H7 (cell line): ENCODE measurements around the gene NR5A1. TPM values are rescaled to one million over a fixed set of nuclear protein-coding genes. Genes with fewer than 3 reads are reported as not detected.

Source experiments
- DNase-seq: peaks from one replicate; pipeline ENCODE4 v3.0.0; 2012
- H3K27me3 ChIP-seq: 2 replicates; pipeline ENCODE4 v1.6.0; 2011; ENCODE audit warnings: mild to moderate bottlenecking, low read length; ENCODE audit not compliant: control insufficient read depth, insufficient read depth
- H3K36me3 ChIP-seq: replicated peaks from 2 replicates; pipeline ENCODE4 v1.5.1; 2011; ENCODE audit warnings: low read length; ENCODE audit not compliant: control insufficient read depth, insufficient read depth
- H3K4me3 ChIP-seq: 2 replicates; pipeline ENCODE4 v1.5.1; 2011; ENCODE audit warnings: low read depth, mild to moderate bottlenecking, control low read depth, low read length, moderate library complexity; ENCODE audit not compliant: insufficient read depth
- total RNA-seq: library from RNA; depleted of rRNA; stranded (reverse); fragments of >200 nt; shearing (Covaris generic); gene quantifications from 2 replicates; pipeline ENCODE4 v1.2.3, GENCODE V29; 2014

Gene NR5A1
- total RNA-seq, 1 experiment from 2014 or later = 0.73 TPM

DNA sequence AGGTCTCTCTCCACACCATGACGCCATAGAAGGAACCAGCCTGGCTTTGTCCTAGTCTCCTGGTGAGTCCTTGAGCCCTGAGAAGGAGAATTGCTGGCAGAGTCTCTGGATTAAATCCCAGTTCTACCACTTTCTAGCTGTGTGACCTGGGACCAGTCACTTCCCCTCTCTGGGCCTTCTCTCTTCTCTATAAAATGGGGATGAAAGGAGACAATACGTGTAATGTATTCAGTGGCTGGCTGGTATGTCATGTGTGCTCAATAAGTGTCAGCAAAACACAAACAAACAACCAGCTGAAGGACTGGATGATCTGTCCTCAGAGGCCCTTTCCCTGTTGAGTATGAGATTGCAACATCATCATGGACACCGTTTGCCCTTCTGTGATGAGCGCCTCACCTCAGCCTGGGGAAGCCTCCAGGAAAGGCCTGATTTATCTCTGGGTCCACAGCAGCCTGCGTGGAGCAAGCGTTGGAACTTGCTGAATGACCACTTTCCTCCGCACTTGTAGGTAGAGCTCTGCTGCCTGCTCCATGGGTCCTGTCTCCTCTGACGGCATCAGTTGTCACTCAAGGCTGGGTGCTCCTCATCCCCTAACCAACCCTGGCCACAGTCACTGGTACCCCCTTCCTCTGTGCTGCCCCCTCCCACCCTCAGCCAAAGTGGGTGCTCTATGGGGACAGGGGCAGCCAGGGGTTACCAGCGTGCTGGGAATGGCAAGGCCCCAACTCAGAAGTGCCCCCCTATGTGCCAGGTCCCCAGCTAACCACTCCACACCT is 3.6 kb upstream of the NR5A1 start:
- DNase-seq = no peak
- H3K27me3 ChIP-seq = peaks cover 7% of the 10 kb centered on the region
- H3K4me3 ChIP-seq = no peak overlapping the region
- H3K36me3 ChIP-seq = no peaks in the 10 kb centered on the region

DNA sequence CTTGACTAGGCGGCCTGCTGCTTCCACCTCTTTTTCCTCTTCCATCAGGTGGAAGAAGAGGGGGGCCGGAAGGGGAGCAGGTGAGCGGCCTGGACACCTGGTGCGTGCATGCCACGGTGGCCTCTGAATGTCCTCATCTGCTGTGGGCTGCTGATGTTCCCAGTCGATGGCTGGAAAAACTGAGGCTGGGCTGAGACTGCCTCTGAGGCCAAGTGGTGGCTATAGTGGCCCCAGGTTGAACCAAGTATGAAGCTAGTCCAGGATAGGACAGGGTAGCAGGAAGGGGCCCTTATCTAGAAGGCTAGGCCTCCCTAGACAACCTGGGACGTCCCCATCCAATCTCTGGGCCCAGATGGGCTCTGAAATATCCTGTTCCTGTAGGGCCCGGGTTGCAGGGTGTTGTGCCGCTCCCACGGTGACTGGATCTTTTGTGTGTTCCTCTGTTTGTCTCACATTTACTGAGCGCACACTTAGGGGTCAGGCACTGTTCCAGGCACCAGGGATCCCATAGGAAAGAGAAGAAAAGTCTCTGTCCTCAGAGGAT is 753 bp upstream of the NR5A1 start:
- peaks cover 34% of the 10 kb centered on the region for H3K27me3 ChIP-seq
- no peak overlapping the region for H3K4me3 ChIP-seq
- H3K36me3 ChIP-seq = no peaks in the 10 kb centered on the region
- DNase-seq = peak; percentile 45

- no peaks in the 10 kb centered on the region for H3K36me3 ChIP-seq
- DNase-seq = peak; percentile 76
- H3K27me3 ChIP-seq = peaks cover 49% of the 10 kb centered on the region
- H3K4me3 ChIP-seq = no peak overlapping the region
These were observed 766 bp downstream of the NR5A1 start for GRCh38 chr9:124506433-124506832.

- H3K36me3 ChIP-seq = no peaks in the 10 kb centered on the region
- H3K27me3 ChIP-seq = peaks cover 52% of the 10 kb centered on the region
- H3K4me3 ChIP-seq = no peak overlapping the region
- DNase-seq = no peak
These were observed 1.3 kb downstream of the NR5A1 start for GRCh38 chr9:124505901-124506346.

GRCh38 chr9:124505006-124505900 is 1.9 kb downstream of the NR5A1 start:
- Histone ChIP-seq H3K4me3 (peak overlapping the region; percentile 32), H3K27me3 (peaks cover 52% of the 10 kb centered on the region), H3K36me3 (no peaks in the 10 kb centered on the region)
- DNase-seq = peak; percentile 87

DNA sequence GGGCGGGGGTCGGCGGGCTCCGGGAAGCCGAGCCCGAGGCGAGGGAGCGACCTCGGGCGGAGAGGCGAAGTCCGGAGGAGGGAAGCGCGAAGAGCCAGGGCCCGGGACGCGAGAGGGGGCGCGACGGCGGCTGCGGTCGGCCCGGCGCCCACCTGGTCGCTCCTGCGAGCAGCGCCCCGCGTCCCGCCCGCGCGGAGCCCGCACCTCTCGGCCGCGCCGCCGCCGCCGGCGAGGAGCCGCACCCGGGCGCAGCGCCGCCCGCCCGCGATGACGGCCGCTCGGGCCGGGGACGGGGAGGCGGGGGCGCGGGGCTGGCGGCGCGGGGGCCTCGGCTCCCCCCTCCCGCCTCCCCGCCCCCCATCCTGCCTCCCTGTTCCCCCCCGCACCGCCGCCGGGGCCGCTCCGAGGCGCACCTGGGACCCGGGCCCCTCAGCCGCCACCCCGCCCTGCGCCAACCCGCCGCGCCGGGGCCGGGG is 2.6 kb downstream of the NR5A1 start:
- H3K36me3 ChIP-seq = no peaks in the 10 kb centered on the region
- DNase-seq = peak; percentile 93
- peak overlapping the region; percentile 37 for H3K4me3 ChIP-seq
- peaks cover 52% of the 10 kb centered on the region for H3K27me3 ChIP-seq

DNA sequence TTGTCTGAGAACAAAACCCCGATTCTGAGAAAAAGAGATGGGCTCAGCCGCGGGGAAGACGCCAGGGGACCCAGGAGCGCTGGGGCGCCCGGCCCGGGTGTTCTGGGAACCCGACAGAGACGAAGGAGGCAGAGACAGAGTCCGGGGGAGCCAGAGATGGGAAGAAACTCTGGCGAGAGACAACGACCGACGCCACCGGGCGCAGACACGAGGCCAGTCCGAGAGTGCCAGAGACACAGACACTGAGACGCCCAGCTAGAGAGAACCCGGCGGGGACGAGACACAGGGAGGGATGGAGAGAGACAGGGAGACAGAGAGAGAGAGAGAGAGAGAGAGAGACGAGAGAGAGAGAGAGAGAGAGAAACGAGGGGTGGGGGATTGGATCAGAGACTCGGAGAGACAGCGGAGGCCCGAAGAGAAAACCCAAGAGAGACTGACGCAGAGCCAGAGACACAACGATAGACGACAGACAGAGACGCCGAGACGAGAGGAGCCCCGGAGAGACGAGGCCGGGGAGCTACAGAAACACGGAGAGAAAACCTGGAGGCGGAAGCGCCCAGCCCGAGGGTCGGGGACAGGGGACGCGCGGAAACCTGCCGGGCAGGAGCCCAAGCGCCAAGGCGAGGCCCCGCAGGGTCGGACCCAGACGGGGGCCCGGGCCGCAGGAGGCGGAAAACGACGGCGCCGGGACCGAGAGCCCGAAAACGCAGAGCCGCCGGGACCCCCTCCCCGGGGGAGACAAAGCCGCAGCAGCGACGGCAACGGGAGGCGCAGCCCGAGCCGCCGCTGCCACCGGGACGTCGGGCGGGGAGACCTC is 3.3 kb downstream of the NR5A1 start:
- Histone ChIP-seq H3K27me3 (peaks cover 52% of the 10 kb centered on the region), H3K4me3 (peak overlapping the region; percentile 37), H3K36me3 (no peaks in the 10 kb centered on the region)
- no peak for DNase-seq

GRCh38 chr9:124502711-124503702 is 4.2 kb downstream of the NR5A1 start:
- peak overlapping the region; percentile 3; the same call in 1 of the 2 replicates for H3K4me3 ChIP-seq
- no peaks in the 10 kb centered on the region for H3K36me3 ChIP-seq
- DNase-seq = peak; percentile 86
- peaks cover 52% of the 10 kb centered on the region for H3K27me3 ChIP-seq

DNA sequence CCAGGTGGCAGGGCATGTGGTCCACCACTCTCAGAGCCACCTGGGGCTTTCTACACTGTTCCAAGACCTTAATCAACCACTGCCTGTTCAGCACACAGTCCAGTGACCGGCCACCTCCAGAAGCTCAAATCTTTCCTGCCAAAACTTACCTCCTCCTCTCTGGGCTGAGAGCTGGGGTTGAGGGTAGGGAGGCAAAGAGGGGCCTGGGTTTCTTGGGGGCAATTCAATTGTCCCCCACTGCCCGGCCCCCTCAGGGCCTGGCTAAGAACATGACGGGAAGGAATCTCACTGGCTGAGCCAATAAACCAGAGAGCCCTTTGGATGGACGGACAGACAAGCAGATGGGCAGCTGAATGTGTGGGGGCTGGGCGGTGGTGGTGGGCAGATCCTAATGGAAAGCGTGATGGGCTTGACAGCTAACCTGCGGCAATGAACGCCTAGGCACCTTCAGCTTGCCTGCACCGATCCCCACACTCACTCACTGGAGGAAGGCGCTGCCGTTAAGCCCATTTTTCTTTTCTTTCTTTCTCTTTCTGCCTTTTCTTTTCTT is 5.4 kb downstream of the NR5A1 start:
- Histone ChIP-seq H3K27me3 (peaks cover 52% of the 10 kb centered on the region), H3K36me3 (no peaks in the 10 kb centered on the region), H3K4me3 (no peak overlapping the region)
- no peak for DNase-seq

GRCh38 chr9:124500796-124501611 is 6.2 kb downstream of the NR5A1 start:
- H3K36me3 ChIP-seq = no peaks in the 10 kb centered on the region
- H3K4me3 ChIP-seq = no peak overlapping the region
- peaks cover 47% of the 10 kb centered on the region for H3K27me3 ChIP-seq
- DNase-seq = no peak

GRCh38 chr9:124500028-124500795 is 7.0 kb downstream of the NR5A1 start:
- no peak for DNase-seq
- Histone ChIP-seq H3K36me3 (no peaks in the 10 kb centered on the region), H3K4me3 (no peak overlapping the region), H3K27me3 (peaks cover 39% of the 10 kb centered on the region)

DNA sequence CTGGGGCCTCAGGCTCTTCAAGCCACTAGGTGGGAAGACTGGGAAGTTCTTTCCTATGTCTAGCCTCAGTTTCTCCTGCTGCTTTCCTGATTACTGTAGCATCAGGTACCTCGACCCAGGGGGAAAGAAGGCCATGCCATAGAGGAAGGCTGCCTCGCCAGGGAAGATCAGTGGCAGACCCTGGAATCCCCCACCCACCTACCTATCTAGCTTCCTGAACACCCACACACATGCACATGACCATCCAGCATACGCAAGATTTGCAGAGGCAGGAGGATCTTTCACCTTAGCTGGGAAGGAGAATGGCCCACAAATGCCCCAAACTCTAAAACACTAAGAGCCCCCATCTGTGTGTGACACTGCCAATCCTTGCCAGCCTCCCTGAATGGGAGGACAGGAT is 8.0 kb downstream of the NR5A1 start:
- H3K36me3 ChIP-seq = no peaks in the 10 kb centered on the region
- H3K4me3 ChIP-seq = no peak overlapping the region
- DNase-seq = no peak
- H3K27me3 ChIP-seq = peaks cover 32% of the 10 kb centered on the region
